Neural progenitor cell (in vitro differentiated cells): Measurements from ENCODE around the gene MRPS9. TPM values are rescaled to one million over a fixed set of nuclear protein-coding genes. Genes with fewer than 3 reads are reported as not detected.

Experiments used
- DNase-seq: peaks from one replicate; pipeline ENCODE4 v3.0.0-alpha.2; 2016; ENCODE audit warnings: low spot score
- H2AFZ ChIP-seq: fragments of 200-600 bp; sonication (generic); replicated peaks from 2 replicates; pipeline ENCODE4 v1.6.1; 2016; ENCODE audit warnings: antibody characterized with exemption
- H3F3A ChIP-seq: fragments of 200-600 bp; sonication (generic); 2 replicates; pipeline ENCODE4 v1.6.1; 2016; ENCODE audit warnings: antibody characterized with exemption, low read depth
- H3K27ac ChIP-seq: fragments of 200-600 bp; sonication (generic); 2 replicates; pipeline ENCODE4 v1.5.1; 2016; ENCODE audit warnings: mild to moderate bottlenecking
- H3K27me3 ChIP-seq: fragments of 200-600 bp; sonication (generic); 2 replicates; pipeline ENCODE4 v1.6.1; 2016; ENCODE audit warnings: mild to moderate bottlenecking, moderate library complexity
- H3K36me3 ChIP-seq: fragments of 200-600 bp; sonication (generic); 2 replicates; pipeline ENCODE4 v1.5.1; 2016
- H3K4me1 ChIP-seq: fragments of 200-600 bp; sonication (generic); 2 replicates; pipeline ENCODE4 v1.6.1; 2016; ENCODE audit warnings: mixed run types
- H3K4me2 ChIP-seq: fragments of 200-600 bp; sonication (generic); 2 replicates; pipeline ENCODE4 v1.6.1; 2016
- H3K4me3 ChIP-seq: fragments of 200-600 bp; sonication (generic); 2 replicates; pipeline ENCODE4 v1.5.1; 2016
- H3K79me2 ChIP-seq: fragments of 200-600 bp; sonication (generic); 2 replicates; pipeline ENCODE4 v1.6.1; 2016; ENCODE audit warnings: low read depth
- H3K9ac ChIP-seq: fragments of 200-600 bp; sonication (generic); 2 replicates; pipeline ENCODE4 v1.6.1; 2016
- H3K9me3 ChIP-seq: fragments of 200-600 bp; sonication (generic); 2 replicates; pipeline ENCODE4 v1.5.1; 2016; ENCODE audit warnings: low read depth
- H4K20me1 ChIP-seq: fragments of 200-600 bp; sonication (generic); 2 replicates; pipeline ENCODE4 v1.6.1; 2016; ENCODE audit warnings: low read depth
- H3K27ac Mint-ChIP-seq: 3 replicates; pipeline ENCODE4 v1.8.0; 2021; ENCODE audit warnings: mixed read lengths
- H3K27me3 Mint-ChIP-seq: 2 replicates; pipeline ENCODE4 v1.8.0; 2022; ENCODE audit warnings: low read depth, mild to moderate bottlenecking, inconsistent platforms, moderate library complexity, mixed read lengths; ENCODE audit not compliant: insufficient read depth
- H3K36me3 Mint-ChIP-seq: 3 replicates; pipeline ENCODE4 v1.8.0; 2021; ENCODE audit warnings: mixed read lengths
- H3K4me1 Mint-ChIP-seq: 3 replicates; pipeline ENCODE4 v1.8.0; 2021; ENCODE audit warnings: mixed read lengths
- H3K4me3 Mint-ChIP-seq: 3 replicates; pipeline ENCODE4 v1.8.0; 2021; ENCODE audit warnings: mild to moderate bottlenecking, moderate library complexity, mixed read lengths
- H3K9me3 Mint-ChIP-seq: 3 replicates; pipeline ENCODE4 v1.8.0; 2020; ENCODE audit warnings: mixed read lengths
- CTCF ChIP-seq: fragments of 200-600 bp; sonication (generic); IDR thresholded peaks from 2 replicates; pipeline ENCODE4 v1.5.1; 2017; ENCODE audit warnings: antibody characterized with exemption, mild to moderate bottlenecking
- EZH2 ChIP-seq: fragments of 200-600 bp; sonication (generic); IDR thresholded peaks from 2 replicates; pipeline ENCODE4 v1.6.1; 2017; ENCODE audit warnings: antibody characterized with exemption, mild to moderate bottlenecking, moderate library complexity
- EZH2phosphoT487 ChIP-seq: fragments of 200-600 bp; sonication (generic); IDR thresholded peaks from 2 replicates; pipeline ENCODE4 v1.6.1; 2017; ENCODE audit warnings: antibody characterized with exemption
- total RNA-seq: library from RNA; depleted of rRNA; stranded (reverse); fragments of >200 nt; gene quantifications from 2 replicates; pipeline ENCODE4 v1.2.3, GENCODE V29; 2015; ENCODE audit warnings: low replicate concordance

MRPS9 gene
- total RNA-seq, 1 donor from 2014 or later, result 78.0 TPM

- no peak overlapping the region for H3K9ac ChIP-seq
- no peaks in the 10 kb centered on the region for H4K20me1 ChIP-seq
- no peaks in the 10 kb centered on the region for H3K36me3 ChIP-seq
- H3K9me3 Mint-ChIP-seq, result no peaks in the 10 kb centered on the region
- no peaks in the 10 kb centered on the region for H3K27me3 ChIP-seq
- no peaks in the 10 kb centered on the region for H3F3A ChIP-seq
- no peaks in the 10 kb centered on the region for H3K36me3 Mint-ChIP-seq
- H3K4me3 ChIP-seq, result no peak overlapping the region
- TF ChIP-seq EZH2phosphoT487 (no peak), EZH2 (no peak), CTCF (no peak)
- no peaks in the 10 kb centered on the region for H3K27me3 Mint-ChIP-seq
- H3K4me2 ChIP-seq, result no peak overlapping the region
- H3K4me1 ChIP-seq, result no peaks in the 10 kb centered on the region
- H3K27ac ChIP-seq, result no peak overlapping the region
- H3K9me3 ChIP-seq, result no peaks in the 10 kb centered on the region
- no peak overlapping the region for H3K4me3 Mint-ChIP-seq
- no peak overlapping the region for H3K27ac Mint-ChIP-seq
- H3K79me2 ChIP-seq, result no peaks in the 10 kb centered on the region
- peaks cover 3% of the 10 kb centered on the region for H3K4me1 Mint-ChIP-seq
- no peak overlapping the region for H2AFZ ChIP-seq
- no peak for DNase-seq
These were observed 75.9 kb downstream of the MRPS9 start for GRCh38 chr2:105113616-105114291.

GRCh38 chr2:105114551-105114950, 76.7 kb downstream of the MRPS9 start:
- H4K20me1 ChIP-seq, result no peaks in the 10 kb centered on the region
- H3K27me3 ChIP-seq, result no peaks in the 10 kb centered on the region
- no peak overlapping the region for H2AFZ ChIP-seq
- H3K4me3 ChIP-seq, result no peak overlapping the region
- H3K79me2 ChIP-seq, result no peaks in the 10 kb centered on the region
- no peak overlapping the region for H3K9ac ChIP-seq
- Mint-ChIP-seq H3K27ac (no peak overlapping the region), H3K4me1 (peaks cover 3% of the 10 kb centered on the region), H3K27me3 (no peaks in the 10 kb centered on the region), H3K36me3 (no peaks in the 10 kb centered on the region), H3K9me3 (no peaks in the 10 kb centered on the region), H3K4me3 (no peak overlapping the region)
- H3F3A ChIP-seq, result no peaks in the 10 kb centered on the region
- DNase-seq, result peak; percentile 74
- TF ChIP-seq CTCF, result peak; percentile 86
- no peak for TF ChIP-seq EZH2
- H3K27ac ChIP-seq, result no peak overlapping the region
- H3K36me3 ChIP-seq, result no peaks in the 10 kb centered on the region
- H3K9me3 ChIP-seq, result no peaks in the 10 kb centered on the region
- no peak overlapping the region for H3K4me2 ChIP-seq
- H3K4me1 ChIP-seq, result no peaks in the 10 kb centered on the region

- Mint-ChIP-seq H3K4me1 (peaks cover 3% of the 10 kb centered on the region), H3K4me3 (no peak overlapping the region), H3K27ac (no peak overlapping the region), H3K9me3 (no peaks in the 10 kb centered on the region), H3K36me3 (no peaks in the 10 kb centered on the region), H3K27me3 (no peaks in the 10 kb centered on the region)
- no peaks in the 10 kb centered on the region for H3K27me3 ChIP-seq
- TF ChIP-seq EZH2 (no peak), EZH2phosphoT487 (no peak), CTCF (no peak)
- H3K36me3 ChIP-seq, result no peaks in the 10 kb centered on the region
- H3F3A ChIP-seq, result no peaks in the 10 kb centered on the region
- H3K4me2 ChIP-seq, result no peak overlapping the region
- no peak overlapping the region for H2AFZ ChIP-seq
- no peaks in the 10 kb centered on the region for H3K79me2 ChIP-seq
- no peak overlapping the region for H3K27ac ChIP-seq
- H3K9ac ChIP-seq, result no peak overlapping the region
- no peaks in the 10 kb centered on the region for H3K4me1 ChIP-seq
- no peak for DNase-seq
- H3K4me3 ChIP-seq, result no peak overlapping the region
- H4K20me1 ChIP-seq, result no peaks in the 10 kb centered on the region
- H3K9me3 ChIP-seq, result no peaks in the 10 kb centered on the region
These were observed 78.5 kb downstream of the MRPS9 start for GRCh38 chr2:105116348-105116747.
